ENCODE measurements around the gene LCN6.

DNA sequence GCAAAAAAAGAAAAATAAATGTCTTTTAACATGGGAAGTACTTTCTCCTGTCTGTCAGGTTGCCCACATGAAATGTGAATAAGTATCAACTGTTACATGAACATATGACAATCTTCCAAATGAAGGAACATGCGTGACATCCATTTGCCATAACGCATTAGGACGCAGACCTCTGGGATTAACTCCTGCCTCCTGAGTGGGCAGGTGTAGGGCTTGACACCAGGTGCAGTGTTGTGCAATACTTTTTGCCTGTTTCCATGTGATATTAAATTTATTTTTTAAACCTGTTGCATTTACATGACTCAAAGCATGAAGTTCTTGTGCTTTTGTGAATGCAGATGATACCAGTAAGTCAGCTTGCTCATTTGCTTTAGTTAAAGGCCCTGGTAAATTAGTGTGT is 34.1 kb upstream of the LCN6 start:
- TF ChIP-seq GATA2 (IDR thresholded peaks at IDR 0.05; ENCODE audit: low read depth, low read length) = no peak
- no peak for TF ChIP-seq GATA3 (IDR thresholded peaks at IDR 0.05; ENCODE audit: low read depth, low read length)
